ENCODE measurements around the gene BRINP2.
"Not testable (repeated sequence)": the region's sequence is repeated elsewhere in the genome, so short reads cannot be mapped to it uniquely, and the experiment has no call there.

BRINP2 gene

DNA sequence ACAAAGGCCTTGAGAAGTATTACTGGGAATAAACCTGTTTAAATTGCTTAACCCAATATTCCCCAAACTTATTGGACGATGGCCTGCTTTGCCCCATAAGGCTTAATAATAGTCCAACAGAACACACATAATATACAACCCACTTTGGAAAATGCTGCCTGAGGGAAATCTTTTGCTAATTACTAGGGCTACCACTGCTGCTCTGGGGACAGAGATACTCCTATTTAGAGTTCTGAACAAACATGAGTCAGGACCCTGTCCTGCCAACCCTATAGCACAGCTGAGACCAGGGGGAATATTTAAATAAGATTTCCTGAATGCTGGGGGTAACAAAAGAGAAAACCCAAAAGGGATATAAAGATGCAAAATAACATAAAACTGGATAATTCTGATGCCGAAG is 139.1 kb downstream of the BRINP2 start:
- TF ChIP-seq, protein P1, sequence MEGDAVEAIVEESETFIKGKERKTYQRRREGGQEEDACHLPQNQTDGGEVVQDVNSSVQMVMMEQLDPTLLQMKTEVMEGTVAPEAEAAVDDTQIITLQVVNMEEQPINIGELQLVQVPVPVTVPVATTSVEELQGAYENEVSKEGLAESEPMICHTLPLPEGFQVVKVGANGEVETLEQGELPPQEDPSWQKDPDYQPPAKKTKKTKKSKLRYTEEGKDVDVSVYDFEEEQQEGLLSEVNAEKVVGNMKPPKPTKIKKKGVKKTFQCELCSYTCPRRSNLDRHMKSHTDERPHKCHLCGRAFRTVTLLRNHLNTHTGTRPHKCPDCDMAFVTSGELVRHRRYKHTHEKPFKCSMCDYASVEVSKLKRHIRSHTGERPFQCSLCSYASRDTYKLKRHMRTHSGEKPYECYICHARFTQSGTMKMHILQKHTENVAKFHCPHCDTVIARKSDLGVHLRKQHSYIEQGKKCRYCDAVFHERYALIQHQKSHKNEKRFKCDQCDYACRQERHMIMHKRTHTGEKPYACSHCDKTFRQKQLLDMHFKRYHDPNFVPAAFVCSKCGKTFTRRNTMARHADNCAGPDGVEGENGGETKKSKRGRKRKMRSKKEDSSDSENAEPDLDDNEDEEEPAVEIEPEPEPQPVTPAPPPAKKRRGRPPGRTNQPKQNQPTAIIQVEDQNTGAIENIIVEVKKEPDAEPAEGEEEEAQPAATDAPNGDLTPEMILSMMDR (IDR thresholded peaks at IDR 0.05; ENCODE audit: control insufficient read depth, insufficient read depth, low read depth, low read length, missing control alignments): no peak
- no peak for DNase-seq (ENCODE audit: low read depth)
- H3K4me3 ChIP-seq (ENCODE audit: control insufficient read depth, low read depth, low read length): no peak overlapping the region

DNA sequence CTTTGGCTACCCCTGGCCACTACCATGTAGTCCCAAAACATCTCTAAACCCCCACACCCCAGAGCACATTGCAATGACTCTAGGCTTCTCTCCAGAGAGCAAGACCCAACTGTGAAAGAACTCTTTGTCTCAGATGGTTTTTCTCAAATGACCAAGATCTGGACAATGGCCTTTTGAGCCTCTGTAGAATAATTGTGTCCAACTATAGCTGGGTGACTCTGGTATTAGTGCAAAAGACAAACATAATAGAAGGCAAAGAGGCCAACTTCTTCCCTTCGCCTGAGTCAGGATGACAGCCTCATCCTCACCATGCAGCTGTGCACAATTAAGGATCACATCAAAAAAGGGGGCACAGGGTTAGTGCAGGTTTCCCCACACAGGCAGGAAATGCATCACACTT is 139.6 kb downstream of the BRINP2 start:
- no peak overlapping the region for H3K4me3 ChIP-seq (ENCODE audit: control insufficient read depth, low read depth, low read length)
- no peak for DNase-seq (ENCODE audit: low read depth)
- TF ChIP-seq, protein P1 (IDR thresholded peaks at IDR 0.05; ENCODE audit: control insufficient read depth, insufficient read depth, low read depth, low read length, missing control alignments): no peak

DNA sequence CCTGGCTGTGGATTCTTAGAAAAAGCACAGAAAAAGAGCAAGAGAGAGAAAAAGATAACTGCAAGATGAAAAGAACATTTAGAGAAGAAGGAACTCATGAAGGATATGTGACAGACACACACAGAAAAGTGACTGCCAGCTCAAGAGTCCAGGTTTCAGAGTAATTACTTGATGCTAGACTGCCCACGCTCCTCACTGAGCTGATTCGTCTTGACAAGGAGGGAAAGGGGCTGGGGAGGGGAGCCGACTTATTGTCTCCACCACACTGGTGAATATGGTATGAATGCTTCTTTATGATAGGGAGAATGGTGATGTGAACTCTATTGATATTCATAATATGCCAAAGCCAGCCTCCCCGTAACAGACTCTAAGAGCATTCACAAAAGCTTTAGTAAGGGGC is 140.4 kb downstream of the BRINP2 start:
- DNase-seq (ENCODE audit: low read depth): no peak
- no peak overlapping the region for H3K4me3 ChIP-seq (ENCODE audit: control insufficient read depth, low read depth, low read length)
- TF ChIP-seq, protein P1 (IDR thresholded peaks at IDR 0.05; ENCODE audit: control insufficient read depth, insufficient read depth, low read depth, low read length, missing control alignments): no peak

DNA sequence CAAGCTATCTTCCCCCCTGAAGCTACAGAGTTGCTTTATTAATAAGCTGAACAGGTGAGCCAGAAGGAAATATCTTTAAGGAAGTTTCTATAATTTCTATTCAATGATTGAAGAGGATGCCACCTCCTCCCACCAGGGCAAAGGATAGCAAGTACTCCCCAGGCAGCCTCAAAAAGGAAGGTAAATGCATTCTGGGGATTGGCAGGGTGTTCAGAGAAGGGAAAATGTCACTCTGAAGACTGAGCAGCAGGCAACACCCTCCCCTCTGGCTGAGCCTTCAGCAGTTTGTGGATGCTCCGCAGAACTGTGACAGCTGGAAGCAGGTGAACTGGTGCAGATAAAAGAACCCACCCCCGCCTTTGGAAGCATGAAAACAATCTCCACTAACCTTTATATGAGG is 140.8 kb downstream of the BRINP2 start:
- no peak overlapping the region for H3K4me3 ChIP-seq (ENCODE audit: control insufficient read depth, low read depth, low read length)
- DNase-seq (ENCODE audit: low read depth): no peak
- TF ChIP-seq, protein P1 (IDR thresholded peaks at IDR 0.05; ENCODE audit: control insufficient read depth, insufficient read depth, low read depth, low read length, missing control alignments): no peak

DNA sequence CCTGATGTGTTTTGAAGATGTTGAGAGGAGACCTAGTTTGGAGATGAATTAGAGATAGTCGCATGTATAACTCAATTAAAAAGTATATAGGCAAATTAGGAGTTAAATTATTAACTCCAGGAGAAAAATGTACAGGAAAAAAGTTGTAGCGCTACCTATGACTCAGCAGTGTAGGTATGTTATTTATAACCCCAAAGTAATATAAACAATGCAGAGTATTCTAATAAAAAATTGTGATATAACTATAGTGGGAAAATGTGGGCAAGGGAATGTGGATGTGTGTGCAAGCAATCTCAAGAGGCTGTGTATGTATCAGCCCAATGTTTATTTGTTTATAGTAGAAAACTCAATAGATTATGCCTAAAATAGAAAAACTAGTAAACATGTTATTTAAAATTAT is 144.5 kb downstream of the BRINP2 start:
- TF ChIP-seq, protein P1 (IDR thresholded peaks at IDR 0.05; ENCODE audit: control insufficient read depth, insufficient read depth, low read depth, low read length, missing control alignments): no peak
- DNase-seq (ENCODE audit: low read depth): no peak
- no peak overlapping the region for H3K4me3 ChIP-seq (ENCODE audit: control insufficient read depth, low read depth, low read length)

DNA sequence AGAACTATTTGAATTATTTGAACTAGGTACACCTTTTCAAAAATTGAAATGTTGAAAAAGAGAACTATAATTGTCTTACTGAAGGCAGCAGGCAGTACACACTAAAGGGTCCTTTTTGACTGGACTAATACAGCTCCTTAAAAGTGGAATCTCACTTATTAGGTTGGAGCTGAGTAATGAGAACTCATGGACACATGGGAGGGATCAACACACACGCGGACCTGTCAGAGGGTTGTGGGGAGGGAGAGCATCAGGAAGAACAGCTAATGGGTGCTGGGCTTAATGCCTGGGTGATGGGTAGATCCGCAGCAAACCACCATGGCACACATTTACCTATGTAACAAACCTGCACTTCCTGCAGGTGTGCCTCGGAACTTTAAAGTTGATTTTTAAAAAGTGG is 145.0 kb downstream of the BRINP2 start:
- TF ChIP-seq, protein P1 (IDR thresholded peaks at IDR 0.05; ENCODE audit: control insufficient read depth, insufficient read depth, low read depth, low read length, missing control alignments): no peak
- H3K4me3 ChIP-seq (ENCODE audit: control insufficient read depth, low read depth, low read length): no peak overlapping the region
- no peak for DNase-seq (ENCODE audit: low read depth)

DNA sequence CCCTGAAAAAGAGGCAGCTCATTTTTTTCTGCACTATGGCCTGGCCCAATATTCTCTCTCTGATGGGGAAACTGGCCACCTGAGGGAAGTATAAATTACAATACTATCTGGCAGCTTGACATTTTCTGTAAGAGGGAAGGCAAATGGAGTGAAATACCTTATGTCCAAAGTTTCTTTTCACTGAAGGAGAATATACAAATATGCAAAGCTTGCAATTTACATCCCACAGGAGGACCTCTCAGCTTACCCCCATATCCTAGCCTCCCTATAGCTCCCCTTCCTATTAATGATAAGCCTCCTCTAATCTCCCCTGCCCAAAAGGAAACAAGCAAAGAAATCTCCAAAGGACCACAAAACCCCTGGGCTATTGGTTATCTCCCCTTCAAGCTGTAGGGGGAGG is 150.7 kb downstream of the BRINP2 start:
- DNase-seq (ENCODE audit: low read depth): not testable (repeated sequence)

More for the DNA sequence above, 150.7 kb downstream of the BRINP2 start:
- H3K4me3 ChIP-seq (ENCODE audit: control insufficient read depth, low read depth, low read length): not testable (repeated sequence)

All from AG09309 (cell line).